Measurements from ENCODE around the gene BOLA3.
A peak's percentile ranks its signal among the peaks of the same experiment; 100 is the strongest.

Gene BOLA3

DNA sequence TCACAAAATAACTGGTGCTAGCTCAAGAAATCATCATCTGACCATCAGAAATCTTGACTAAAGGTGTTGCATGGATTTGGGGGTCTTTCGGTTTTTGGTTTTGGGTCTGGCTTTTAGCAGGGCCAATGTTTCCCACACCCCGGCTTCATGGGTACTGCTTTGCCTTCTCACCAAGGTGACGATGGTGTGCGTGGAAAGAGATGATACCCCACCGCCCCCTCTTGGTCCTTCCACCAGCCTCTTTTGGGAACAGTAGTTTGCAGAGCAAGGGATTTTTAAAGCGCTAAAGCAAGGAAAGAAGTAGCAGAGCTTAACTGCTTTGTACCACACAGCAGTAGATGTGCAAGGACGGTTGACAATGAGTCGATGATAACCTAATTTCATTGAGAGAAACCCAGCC is 42.3 kb downstream of the BOLA3 start:
- Histone ChIP-seq H3K9me2 (ENCODE audit: low read depth, low read length) (no peaks in the 10 kb centered on the region), H3K27me3 (ENCODE audit: insufficient read depth, low read length) (no peaks in the 10 kb centered on the region), H2AFZ (ENCODE audit: low read length) (no peak overlapping the region), H3K9ac (ENCODE audit: low read length) (no peak overlapping the region), H3K4me3 (ENCODE audit: low read depth, low read length, poor library complexity, severe bottlenecking) (no peak overlapping the region), H3F3A (ENCODE audit: insufficient read depth, low read length) (no peaks in the 10 kb centered on the region), H4K20me1 (ENCODE audit: insufficient read depth, low read length) (no peaks in the 10 kb centered on the region), H3K9me3 (ENCODE audit: low read length) (no peaks in the 10 kb centered on the region), H3K4me1 (ENCODE audit: insufficient read depth, low read length, severe bottlenecking) (peaks cover 6% of the 10 kb centered on the region), H3K36me3 (ENCODE audit: insufficient read depth, low read length) (peaks cover 15% of the 10 kb centered on the region), H3K27ac (ENCODE audit: low read depth, low read length, poor library complexity, severe bottlenecking) (no peak overlapping the region), H3K4me2 (ENCODE audit: low read length) (no peak overlapping the region), H3K79me2 (ENCODE audit: insufficient read depth, low read length) (no peaks in the 10 kb centered on the region)
- TF ChIP-seq, protein P1, sequence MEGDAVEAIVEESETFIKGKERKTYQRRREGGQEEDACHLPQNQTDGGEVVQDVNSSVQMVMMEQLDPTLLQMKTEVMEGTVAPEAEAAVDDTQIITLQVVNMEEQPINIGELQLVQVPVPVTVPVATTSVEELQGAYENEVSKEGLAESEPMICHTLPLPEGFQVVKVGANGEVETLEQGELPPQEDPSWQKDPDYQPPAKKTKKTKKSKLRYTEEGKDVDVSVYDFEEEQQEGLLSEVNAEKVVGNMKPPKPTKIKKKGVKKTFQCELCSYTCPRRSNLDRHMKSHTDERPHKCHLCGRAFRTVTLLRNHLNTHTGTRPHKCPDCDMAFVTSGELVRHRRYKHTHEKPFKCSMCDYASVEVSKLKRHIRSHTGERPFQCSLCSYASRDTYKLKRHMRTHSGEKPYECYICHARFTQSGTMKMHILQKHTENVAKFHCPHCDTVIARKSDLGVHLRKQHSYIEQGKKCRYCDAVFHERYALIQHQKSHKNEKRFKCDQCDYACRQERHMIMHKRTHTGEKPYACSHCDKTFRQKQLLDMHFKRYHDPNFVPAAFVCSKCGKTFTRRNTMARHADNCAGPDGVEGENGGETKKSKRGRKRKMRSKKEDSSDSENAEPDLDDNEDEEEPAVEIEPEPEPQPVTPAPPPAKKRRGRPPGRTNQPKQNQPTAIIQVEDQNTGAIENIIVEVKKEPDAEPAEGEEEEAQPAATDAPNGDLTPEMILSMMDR (IDR thresholded peaks at IDR 0.05; ENCODE audit: low read length): no peak

DNA sequence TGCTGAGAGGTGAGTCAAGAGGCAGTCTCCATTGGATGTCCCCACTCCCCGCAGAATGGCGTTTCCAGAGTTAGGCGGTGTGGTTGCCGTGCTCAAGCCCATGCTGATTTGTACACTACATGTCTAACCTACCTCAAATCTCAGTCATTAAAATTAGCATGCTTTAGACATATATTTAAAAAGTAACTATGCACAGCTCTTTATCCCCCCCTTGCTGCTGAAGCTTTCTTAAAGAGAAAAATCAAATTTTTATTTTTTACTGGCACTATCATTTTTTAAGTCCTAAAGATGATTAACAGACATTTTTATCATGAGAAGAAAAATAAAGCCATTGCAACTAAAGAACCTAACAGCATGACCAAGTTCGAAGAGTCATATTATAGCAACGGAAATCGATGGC is 42.9 kb downstream of the BOLA3 start:
- H3K27me3 ChIP-seq (ENCODE audit: insufficient read depth, low read length): no peaks in the 10 kb centered on the region
- no peak overlapping the region for H2AFZ ChIP-seq (ENCODE audit: low read length)
- H3K9me3 ChIP-seq (ENCODE audit: low read length): no peaks in the 10 kb centered on the region
- H4K20me1 ChIP-seq (ENCODE audit: insufficient read depth, low read length): no peaks in the 10 kb centered on the region
- no peak overlapping the region for H3K4me3 ChIP-seq (ENCODE audit: low read depth, low read length, poor library complexity, severe bottlenecking)
- TF ChIP-seq, protein P1 (IDR thresholded peaks at IDR 0.05; ENCODE audit: low read length): peak; percentile 19; the same call in 1 of the 2 replicates
- no peak for TF ChIP-seq EZH2 (IDR thresholded peaks at IDR 0.05; ENCODE audit: borderline replicate concordance, low read length)
- H3K9ac ChIP-seq (ENCODE audit: low read length): no peak overlapping the region
- no peaks in the 10 kb centered on the region for H3F3A ChIP-seq (ENCODE audit: insufficient read depth, low read length)
- H3K9me2 ChIP-seq (ENCODE audit: low read depth, low read length): no peaks in the 10 kb centered on the region
- H3K4me2 ChIP-seq (ENCODE audit: low read length): no peak overlapping the region
- H3K4me1 ChIP-seq (ENCODE audit: insufficient read depth, low read length, severe bottlenecking): peaks cover 6% of the 10 kb centered on the region
- H3K36me3 ChIP-seq (ENCODE audit: insufficient read depth, low read length): peaks cover 21% of the 10 kb centered on the region
- no peak overlapping the region for H3K27ac ChIP-seq (ENCODE audit: low read depth, low read length, poor library complexity, severe bottlenecking)
- H3K79me2 ChIP-seq (ENCODE audit: insufficient read depth, low read length): no peaks in the 10 kb centered on the region

DNA sequence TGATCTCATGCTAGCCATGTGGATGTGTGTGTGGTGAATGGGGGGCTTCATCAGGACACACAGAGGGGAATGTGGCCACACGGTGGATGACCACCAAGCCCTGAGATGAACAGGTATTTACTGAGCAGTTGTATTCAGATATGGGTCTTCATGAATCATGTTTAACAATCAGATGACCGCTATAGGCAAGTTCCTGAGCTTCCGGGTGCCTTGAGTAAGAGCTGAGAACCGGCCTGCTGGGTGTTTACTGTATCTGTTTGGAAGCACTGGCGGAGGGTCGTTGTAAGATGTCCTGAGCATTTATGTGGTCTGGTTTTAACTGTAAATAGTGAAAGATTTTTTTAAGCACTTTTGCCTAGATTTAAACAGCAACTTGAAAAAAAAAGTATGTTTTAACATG is 43.9 kb downstream of the BOLA3 start:
- no peaks in the 10 kb centered on the region for H3K9me3 ChIP-seq (ENCODE audit: low read length)
- no peaks in the 10 kb centered on the region for H3K9me2 ChIP-seq (ENCODE audit: low read depth, low read length)
- H2AFZ ChIP-seq (ENCODE audit: low read length): no peak overlapping the region
- TF ChIP-seq EZH2 (IDR thresholded peaks at IDR 0.05; ENCODE audit: borderline replicate concordance, low read length): no peak
- TF ChIP-seq, protein P1 (IDR thresholded peaks at IDR 0.05; ENCODE audit: low read length): no peak
- H3K79me2 ChIP-seq (ENCODE audit: insufficient read depth, low read length): no peaks in the 10 kb centered on the region
- H3K4me2 ChIP-seq (ENCODE audit: low read length): no peak overlapping the region
- H4K20me1 ChIP-seq (ENCODE audit: insufficient read depth, low read length): no peaks in the 10 kb centered on the region
- H3K9ac ChIP-seq (ENCODE audit: low read length): no peak overlapping the region
- no peaks in the 10 kb centered on the region for H3F3A ChIP-seq (ENCODE audit: insufficient read depth, low read length)
- peaks cover 6% of the 10 kb centered on the region for H3K4me1 ChIP-seq (ENCODE audit: insufficient read depth, low read length, severe bottlenecking)
- H3K27ac ChIP-seq (ENCODE audit: low read depth, low read length, poor library complexity, severe bottlenecking): no peak overlapping the region
- H3K4me3 ChIP-seq (ENCODE audit: low read depth, low read length, poor library complexity, severe bottlenecking): no peak overlapping the region
- H3K36me3 ChIP-seq (ENCODE audit: insufficient read depth, low read length): peaks cover 28% of the 10 kb centered on the region
- no peaks in the 10 kb centered on the region for H3K27me3 ChIP-seq (ENCODE audit: insufficient read depth, low read length)

Data from OCI-LY1 (cell line).